ENCODE results near the gene TAPBP. TPM values are rescaled to one million over a fixed set of nuclear protein-coding genes. Genes with fewer than 3 reads are reported as not detected.

Gene TAPBP
- total and polyA plus RNA-seq, 9 of the 15 experiments (the other 6 are each of a cell fraction or from before 2014, with no cell fraction given), result 5.6 to 74.0 (median 22.3) TPM

- 0 out of 2 replicates have a peak, but pooled peaks have one; percentile 35 for TF ChIP-seq NR2C2 (CRISPR knock-in tag; IDR thresholded peaks at IDR 0.05)
- 0 out of 2 replicates have a peak, but pooled peaks have one; percentile 7 for TF ChIP-seq NR2C2 (tag; IDR thresholded peaks at IDR 0.05)
- no peak for TF ChIP-seq ZNF12 (CRISPR knock-in tag; IDR thresholded peaks at IDR 0.05)
- no peak for TF ChIP-seq SRSF9 (IDR thresholded peaks at IDR 0.05; ENCODE audit: borderline replicate concordance, low read depth, low read length)
- no peak for TF ChIP-seq NKRF (IDR thresholded peaks at IDR 0.05; ENCODE audit: borderline replicate concordance)
- no peak for TF ChIP-seq NFIC (IDR thresholded peaks at IDR 0.05)
- no peak for TF ChIP-seq ZBTB9 (CRISPR knock-in tag; IDR thresholded peaks at IDR 0.05)
- no peak for TF ChIP-seq TCF3 (CRISPR knock-in tag; IDR thresholded peaks at IDR 0.05)
- TF ChIP-seq HDAC3 (IDR thresholded peaks at IDR 0.05; ENCODE audit: borderline replicate concordance, partially characterized antibody), result no peak
- TF ChIP-seq BACH1 (tag; IDR thresholded peaks at IDR 0.05), result no peak
- no peak for TF ChIP-seq SAP30 (IDR thresholded peaks at IDR 0.05; ENCODE audit: borderline replicate concordance, insufficient read depth, low read depth, low read length, poor library complexity, severe bottlenecking)
- TF ChIP-seq POLR3G (IDR thresholded peaks at IDR 0.05; ENCODE audit: extremely low read depth, insufficient read length, insufficient replicate concordance), result no peak
- TF ChIP-seq SAFB2 (IDR thresholded peaks at IDR 0.05; ENCODE audit: borderline replicate concordance, low read depth, low read length, severe bottlenecking), result no peak
- TF ChIP-seq PHB2 (IDR thresholded peaks at IDR 0.05; ENCODE audit: low read depth), result no peak
- no peak for TF ChIP-seq MEIS2 (IDR thresholded peaks at IDR 0.05; ENCODE audit: partially characterized antibody)
- TF ChIP-seq ZNF24 (IDR thresholded peaks at IDR 0.05), result no peak
- TF ChIP-seq RBM14 (IDR thresholded peaks at IDR 0.05; ENCODE audit: borderline replicate concordance, insufficient read depth, low read depth, low read length), result 0 out of 2 replicates have a peak, but pooled peaks have one; percentile 1
- peak; percentile 11; the same call in 1 of the 2 replicates for TF ChIP-seq ZBTB7A (IDR thresholded peaks at IDR 0.05; ENCODE audit: borderline replicate concordance, control insufficient read depth, low read depth, low read length)
- no peak for TF ChIP-seq PHF21A (IDR thresholded peaks at IDR 0.05; ENCODE audit: borderline replicate concordance, low read depth)
- TF ChIP-seq MYC (IDR thresholded peaks at IDR 0.05; ENCODE audit: low read depth, low read length), result no peak
- no peak for TF ChIP-seq MYC (CRISPR knock-in tag; IDR thresholded peaks at IDR 0.05; ENCODE audit: borderline replicate concordance, low read depth)
- TF ChIP-seq TEAD1 (CRISPR knock-in tag; IDR thresholded peaks at IDR 0.05), result no peak
- no peak for TF ChIP-seq SRSF3 (IDR thresholded peaks at IDR 0.05; ENCODE audit: insufficient read depth, low read length)
- no peak for TF ChIP-seq PTRF (tag; IDR thresholded peaks at IDR 0.05)
- TF ChIP-seq KDM2B (CRISPR knock-in tag; IDR thresholded peaks at IDR 0.05), result no peak
- no peak for TF ChIP-seq TAF1 (IDR thresholded peaks at IDR 0.05; ENCODE audit: control insufficient read depth, extremely low read depth, insufficient read depth, low read length, severe bottlenecking)
Observed at GRCh38 chr6:33277663-33278391, 36.1 kb downstream of the TAPBP start (continued).

Data from K562 (cell line).